K562 (cell line): Measurements from ENCODE around the gene VPS26A. TPM values are rescaled to one million over a fixed set of nuclear protein-coding genes. Genes with fewer than 3 reads are reported as not detected.

Experiments used
- ATAC-seq: fragments of 200-7000 bp; cut with Tn5 transposase; 3 replicates; pipeline ENCODE4 v1.9.1; 2020; ENCODE audit warnings: moderate library complexity
- BruUV-seq: library from RNA; stranded (reverse); fragments of 400-500 nt; replicated peaks from 2 replicates; lab custom pipeline; 2021; lab: Mats Ljungman, UMichigan
- CTCF ChIA-PET: fragments of 300-600 bp; formaldehyde crosslinking; extraction: SDS; loops from one replicate; lab custom pipeline; 2021; ENCODE audit warnings: low intra/inter-chr PET ratio; lab: Yijun Ruan, JAX
- POLR2A ChIA-PET: fragments of 300-600, 350-650 bp; sonication (Branson Sonifier 250); formaldehyde crosslinking; extraction: SDS; loops from one replicate; lab custom pipeline; 2021; ENCODE audit warnings: antibody characterized with exemption, inconsistent platforms; lab: Yijun Ruan, JAX
- DNase-seq, 4 experiments: peaks; one replicate each; pipeline versions ENCODE4 v3.0.0 to v3.0.0-alpha.2; 2011 to 2018; ENCODE audit warnings: low spot score in 3 of 4, mixed read lengths in 3 of 4; ENCODE audit errors: extremely low read depth in 1 of 4
- FAIRE-seq: peaks from 2 replicates; lab custom pipeline; 2011; peaks lifted over from hg19 to GRCh38; lab: Jason Lieb, UNC
- H2AFZ ChIP-seq: 2 replicates; pipeline ENCODE4 v1.6.0; 2011; ENCODE audit warnings: low read depth, low read length, control low read depth, inconsistent platforms
- H3K27ac ChIP-seq: fragments of 200-600 bp; 3 replicates; pipeline ENCODE4 v1.8.0; 2011; ENCODE audit warnings: low read depth, mild to moderate bottlenecking, control low read depth, inconsistent platforms, low read length, moderate library complexity, mixed read lengths; ENCODE audit errors: extremely low read depth
- H3K27me3 ChIP-seq, 2 experiments: fragments of 300-600 bp in 1 of 2; 2 replicates in 1 of 2; 3 replicates in 1 of 2; pipeline versions ENCODE4 v1.6.0 to v1.8.0; 2011; ENCODE audit warnings: inconsistent platforms in 2 of 2, low read length in 2 of 2, mild to moderate bottlenecking in 1 of 2, mixed read lengths in 1 of 2, moderate library complexity in 1 of 2; ENCODE audit not compliant: control insufficient read depth in 2 of 2, insufficient read depth in 2 of 2
- H3K36me3 ChIP-seq: fragments of 300-600 bp; 3 replicates; pipeline ENCODE4 v1.8.0; 2011; ENCODE audit warnings: mild to moderate bottlenecking, low read length, inconsistent platforms; ENCODE audit not compliant: control insufficient read depth, insufficient read depth
- H3K4me1 ChIP-seq, 2 experiments: fragments of 200-600 bp in 1 of 2; replicated peaks in 1 of 2; 2 replicates in 1 of 2; 3 replicates in 1 of 2; pipeline versions ENCODE4 v1.5.1 to v1.8.0; 2011; ENCODE audit warnings: inconsistent platforms in 2 of 2, low read length in 2 of 2, mild to moderate bottlenecking in 1 of 2, mixed read lengths in 1 of 2, moderate library complexity in 1 of 2; ENCODE audit not compliant: control insufficient read depth in 2 of 2, insufficient read depth in 2 of 2
- H3K4me2 ChIP-seq: 2 replicates; pipeline ENCODE4 v1.6.1; 2011; ENCODE audit warnings: low read length, control low read depth, inconsistent platforms, mixed read lengths; ENCODE audit not compliant: insufficient read depth
- H3K4me3 ChIP-seq: fragments of 200-600 bp; sonication (generic), shearing (Covaris generic); 2 replicates; pipeline ENCODE4 v1.5.1; 2016; ENCODE audit warnings: control low read depth, inconsistent platforms
- H3K79me2 ChIP-seq: fragments of 200-600 bp; 3 replicates; pipeline ENCODE4 v1.8.0; 2011; ENCODE audit warnings: low read length, inconsistent platforms; ENCODE audit not compliant: control insufficient read depth, insufficient read depth
- H3K9ac ChIP-seq, 2 experiments: 2 replicates each; pipeline versions ENCODE4 v1.6.0 to v1.6.1; 2011; ENCODE audit warnings: low read depth in 2 of 2, low read length in 2 of 2, control low read depth in 1 of 2, inconsistent platforms in 1 of 2, mild to moderate bottlenecking in 1 of 2, mixed read lengths in 1 of 2; ENCODE audit not compliant: insufficient read depth in 1 of 2
- H3K9me1 ChIP-seq: one replicate; pipeline ENCODE4 v1.6.0; 2011; ENCODE audit warnings: inconsistent platforms, mild to moderate bottlenecking, low read length, moderate library complexity; ENCODE audit not compliant: control insufficient read depth, insufficient read depth
- H3K9me3 ChIP-seq: replicated peaks from 2 replicates; pipeline ENCODE4 v1.5.1; 2011; ENCODE audit warnings: low read depth, low read length, inconsistent platforms; ENCODE audit not compliant: control insufficient read depth, insufficient read depth
- H4K20me1 ChIP-seq: replicated peaks from 2 replicates; pipeline ENCODE4 v1.6.1; 2011; ENCODE audit warnings: low read length, inconsistent platforms, mixed read lengths; ENCODE audit not compliant: control insufficient read depth, insufficient read depth
- ATF3 ChIP-seq, 2 experiments: fragments of 450-650 bp in 1 of 2; sonication (generic) in 1 of 2; formaldehyde crosslinking in 1 of 2; IDR thresholded peaks in 1 of 2; conservative IDR thresholded peaks in 1 of 2; 2 replicates each; pipeline versions ENCODE4 v1.6.1 to v1.8.1; 2016 to 2023; ENCODE audit warnings: mild to moderate bottlenecking in 2 of 2, moderate library complexity in 2 of 2, inconsistent platforms in 1 of 2, missing genetic modification reagents in 1 of 2
- CEBPG ChIP-seq, 3 experiments: fragments of 200-800 bp in 1 of 3; sonication (Bioruptor generic) in 1 of 3; sonication (generic) in 1 of 3; formaldehyde crosslinking in 1 of 3; IDR thresholded peaks in 2 of 3; conservative IDR thresholded peaks in 1 of 3; 2 replicates each; pipeline versions ENCODE4 v1.6.1 to v1.8.0; 2016 to 2022; ENCODE audit warnings: missing compliant biosample characterization in 2 of 3, missing genetic modification characterization in 2 of 3, mild to moderate bottlenecking in 1 of 3, missing genetic modification reagents in 1 of 3
- HNRNPK ChIP-seq: fragments of 200-400 bp; formaldehyde crosslinking; IDR thresholded peaks from one replicate; pipeline ENCODE4 v1.6.1; 2018; ENCODE audit warnings: mild to moderate bottlenecking, low read depth, low read length; ENCODE audit not compliant: poor library complexity, severe bottlenecking
- KDM5B ChIP-seq: fragments of 200-600 bp; sonication (generic); IDR thresholded peaks from 2 replicates; pipeline ENCODE4 v1.6.1; 2012; ENCODE audit warnings: low read depth, mild to moderate bottlenecking, moderate library complexity, low read length, control low read depth, inconsistent platforms; ENCODE audit not compliant: insufficient replicate concordance
- MYBL2 ChIP-seq, 2 experiments: fragments of 450-650 bp in 1 of 2; sonication (generic) in 1 of 2; formaldehyde crosslinking in 1 of 2; IDR thresholded peaks; 2 replicates each; pipeline versions ENCODE4 v1.6.1 to v1.8.1; 2017 to 2022; ENCODE audit warnings: borderline replicate concordance in 1 of 2, inconsistent platforms in 1 of 2, low read depth in 1 of 2, mild to moderate bottlenecking in 1 of 2, missing genetic modification reagents in 1 of 2, moderate library complexity in 1 of 2
- NFIC ChIP-seq: fragments of 450-650 bp; IDR thresholded peaks from 2 replicates; pipeline ENCODE4 v1.6.1; 2017; ENCODE audit warnings: mild to moderate bottlenecking, inconsistent platforms
- PHB2 ChIP-seq: fragments of 450-650 bp; IDR thresholded peaks from 2 replicates; pipeline ENCODE4 v1.6.1; 2017; ENCODE audit warnings: low read depth
- PTTG1 ChIP-seq: fragments of 450-650 bp; IDR thresholded peaks from 2 replicates; pipeline ENCODE4 v1.6.1; 2016; ENCODE audit warnings: low read depth, mild to moderate bottlenecking, missing genetic modification characterization, missing compliant biosample characterization
- RFX7 ChIP-seq: fragments of 250-450 bp; sonication (Bioruptor Pico); IDR thresholded peaks from 2 replicates; pipeline ENCODE4 v1.5.1; 2021; ENCODE audit warnings: mild to moderate bottlenecking
- SPI1 ChIP-seq: IDR thresholded peaks from 2 replicates; pipeline ENCODE4 v1.6.1; 2011; ENCODE audit warnings: low read depth, low read length, control low read depth, borderline replicate concordance
- SRSF3 ChIP-seq: fragments of 200-400 bp; formaldehyde crosslinking; IDR thresholded peaks from 2 replicates; pipeline ENCODE4 v1.6.1; 2016; ENCODE audit warnings: mild to moderate bottlenecking, low read length, moderate library complexity; ENCODE audit not compliant: insufficient read depth
- TAF7 ChIP-seq: fragments of 450-650 bp; IDR thresholded peaks from 2 replicates; pipeline ENCODE4 v1.6.1; 2016; ENCODE audit warnings: missing genetic modification characterization, missing compliant biosample characterization
- TARDBP ChIP-seq: fragments of 450-650 bp; IDR thresholded peaks from 2 replicates; pipeline ENCODE4 v1.6.1; 2016
- TEAD2 ChIP-seq: fragments of 450-650 bp; IDR thresholded peaks from 2 replicates; pipeline ENCODE4 v1.6.1; 2016; ENCODE audit warnings: missing genetic modification characterization, control low read depth, missing compliant biosample characterization
- WHSC1 ChIP-seq: IDR thresholded peaks from one replicate; pipeline ENCODE4 v1.6.1; 2012; ENCODE audit warnings: low read length, control low read depth, inconsistent platforms
- ZEB2 ChIP-seq: fragments of 450-650 bp; IDR thresholded peaks from 2 replicates; pipeline ENCODE4 v1.6.1; 2016
- ZNF384 ChIP-seq: IDR thresholded peaks from 2 replicates; pipeline ENCODE4 v1.6.1; 2012; ENCODE audit warnings: low read depth, low read length, improper control_type of control experiment
- WGBS: fragments of 100-300 bp; shearing (Covaris generic); methylation state at CpG from one replicate; pipeline ENCODE4 v1.1.6; 2016; ENCODE audit warnings: low coverage, mixed read lengths; ENCODE audit not compliant: insufficient coverage; ENCODE audit errors: missing lambda C conversion rate; 5-methylcytosine and 5-hydroxymethylcytosine counted together
- in situ Hi-C: fragments of 300-500 bp; cut with MboI; formaldehyde crosslinking; loops from 4 replicates; pipeline ENCODE4 v1.15.0; 2018; ENCODE audit warnings: inconsistent platforms, mixed read lengths
- intact Hi-C: fragments of 100-400 bp; cut with micrococcal nuclease; formaldehyde crosslinking; loops from 2 replicates; pipeline ENCODE4 v1.14.2; 2022
- polyA plus RNA-seq, 8 experiments: library from polyadenylated mRNA; depleted of rRNA in 4 of 8; stranded (reverse) in 5 of 8; unstranded in 3 of 8; fragments of >200 nt; fragmentation: Nextera tagmentation in 2 of 8; fragmentation: Illumina TruSeq in 1 of 8; extraction: Ambion mirVana in 2 of 8; extraction: Trizol in 1 of 8; gene quantifications; 2 replicates each; pipeline versions ENCODE4 v1.2.1 to v1.2.3, GENCODE V29; 2011 to 2014; ENCODE audit warnings: inconsistent platforms in 1 of 8, missing spikeins in 1 of 8
- total RNA-seq, 7 experiments: library from RNA; depleted of rRNA in 6 of 7; stranded (reverse); fragments of >200 nt in 6 of 7; fragmentation: Illumina TruSeq in 2 of 7; extraction: Trizol in 2 of 7; gene quantifications; 2 replicates each; pipeline versions ENCODE4 v1.2.1 to v1.2.3, GENCODE V29; 2011 to 2021; ENCODE audit warnings: low replicate concordance in 1 of 7

Gene VPS26A
- total and polyA plus RNA-seq, 9 of the 15 experiments (the other 6 are each of a cell fraction or from before 2014, with no cell fraction given): 47.1 to 137 (median 69.3) TPM

GRCh38 chr10:69186524-69186923 is 62.5 kb downstream of the VPS26A start:
- peaks cover 87% of the 10 kb centered on the region for H3K36me3 ChIP-seq
- ChIA-PET CTCF (interaction anchor here (0.9 kb wide), 1 partner anchor 94 kb away, joined by 5 read pairs; no protein-coding TSS in a partner anchor), POLR2A (interaction anchor here (0.5 to 1.9 kb wide), 6 partner anchors 10 to 235 kb away, joined by 3 to 12 read pairs (median 3); no protein-coding TSS in a partner anchor)

DNA sequence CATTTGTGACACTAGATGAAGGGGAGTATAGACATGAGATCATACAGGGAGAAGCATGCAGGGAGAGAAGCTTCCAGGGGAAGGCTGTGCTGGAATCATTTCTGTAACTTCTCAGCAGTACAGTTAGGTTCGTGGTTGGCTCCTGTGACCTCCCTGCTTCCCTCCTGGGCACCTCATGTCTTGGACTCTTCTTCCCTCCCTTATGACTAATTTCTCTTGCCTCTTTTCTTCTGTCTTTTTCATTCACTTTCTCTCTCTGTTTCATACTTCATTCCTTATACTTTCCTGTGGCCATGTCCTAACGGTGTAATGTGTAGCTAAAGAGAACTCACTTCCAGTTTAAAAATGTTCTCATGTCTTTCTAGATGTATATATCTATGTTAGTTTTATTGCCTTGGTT is 77.1 kb downstream of the VPS26A start:
- Histone ChIP-seq H2AFZ (no peak overlapping the region), H3K4me2 (no peak overlapping the region), H3K4me3 (no peak overlapping the region), H3K9me1 (no peaks in the 10 kb centered on the region), H3K27me3 (no peaks in the 10 kb centered on the region), H3K27ac (no peak overlapping the region), H4K20me1 (no peaks in the 10 kb centered on the region), H3K79me2 (no peaks in the 10 kb centered on the region), H3K36me3 (peaks cover 84% of the 10 kb centered on the region), H3K4me1 (no peaks in the 10 kb centered on the region), H3K9me3 (no peaks in the 10 kb centered on the region), H3K9ac (no peak overlapping the region)
- POLR2A ChIA-PET: interaction anchor here (0.6 to 12.3 kb wide), 3 partner anchors 7 to 225 kb away, joined by 3 to 95 read pairs (median 12); no protein-coding TSS in a partner anchor
- FAIRE-seq: peak; percentile 60
- CTCF ChIA-PET: no interaction called here
- in situ Hi-C loops: no loop called here
- 68% methylated on average over 2 of the region's 2 CpGs for WGBS
- no TSS peak for BruUV-seq
- ATAC-seq: peak; percentile 50
- no peak for DNase-seq
- intact Hi-C loops: no loop called here
- no peak for TF ChIP-seq TEAD2 (tag)
- TF ChIP-seq HNRNPK: no peak
- TF ChIP-seq SPI1: no peak
- TF ChIP-seq ATF3 (IDR thresholded peaks at IDR 0.05): peak; percentile 61; the same call in 1 of the 2 replicates
- TF ChIP-seq ATF3 (CRISPR knock-in tag; conservative IDR thresholded peaks at IDR 0.05): no peak
- TF ChIP-seq ZNF384: no peak
- TF ChIP-seq RFX7 (CRISPR knock-in tag): no peak
- TF ChIP-seq NFIC: no peak
- no peak for TF ChIP-seq TARDBP
- no peak for TF ChIP-seq PHB2
- no peak for TF ChIP-seq WHSC1
- TF ChIP-seq PTTG1: no peak
- no peak for TF ChIP-seq MYBL2 (IDR thresholded peaks at IDR 0.05; ENCODE audit: low read depth)
- TF ChIP-seq MYBL2 (CRISPR knock-in tag; IDR thresholded peaks at IDR 0.05; ENCODE audit: borderline replicate concordance): no peak
- no peak for TF ChIP-seq SRSF3
- no peak for TF ChIP-seq TAF7 (tag)

More at GRCh38 chr10:69186524-69186923, 62.5 kb downstream of the VPS26A start:
- no peak for FAIRE-seq
- Histone ChIP-seq H3K9me1 (no peaks in the 10 kb centered on the region), H3K27ac (no peak overlapping the region), H3K9me3 (no peaks in the 10 kb centered on the region), H3K4me3 (no peak overlapping the region), H4K20me1 (no peaks in the 10 kb centered on the region), H3K4me1 (peaks cover 0 to 2% of the 10 kb centered on the region in 2 experiments; a peak in 1 of 5 replicates), H2AFZ (no peak overlapping the region), H3K4me2 (no peak overlapping the region), H3K79me2 (peaks cover 49% of the 10 kb centered on the region), H3K27me3 (no peaks in the 10 kb centered on the region), H3K9ac (no peak overlapping the region)
- intact Hi-C loops (no loop called here), in situ Hi-C loops (no loop called here)
- no peak for TF ChIP-seq KDM5B
- TF ChIP-seq CEBPG (CRISPR knock-in tag; IDR thresholded peaks at IDR 0.05): no peak
- TF ChIP-seq CEBPG (tag; conservative IDR thresholded peaks at IDR 0.05 in 1 of 2, IDR thresholded peaks at IDR 0.05 in 1 of 2): peak in 1 of 2 experiments; percentile 71; a peak in 2 of 4 replicates
- TF ChIP-seq ZEB2: no peak
- WGBS: 89% methylated on average over 1 of the region's 1 CpG
- no peak for DNase-seq
- no peak for ATAC-seq
- no TSS peak for BruUV-seq
